ENCODE data around the gene RPS18. TPM values are rescaled to one million over a fixed set of nuclear protein-coding genes. Genes with fewer than 3 reads are reported as not detected.

The RPS18 gene
- total and polyA plus RNA-seq, 2 of the 13 experiments (the other 11 are each of a cell fraction or from before 2014, with no cell fraction given), result 3,896 to 5,806 TPM

DNA sequence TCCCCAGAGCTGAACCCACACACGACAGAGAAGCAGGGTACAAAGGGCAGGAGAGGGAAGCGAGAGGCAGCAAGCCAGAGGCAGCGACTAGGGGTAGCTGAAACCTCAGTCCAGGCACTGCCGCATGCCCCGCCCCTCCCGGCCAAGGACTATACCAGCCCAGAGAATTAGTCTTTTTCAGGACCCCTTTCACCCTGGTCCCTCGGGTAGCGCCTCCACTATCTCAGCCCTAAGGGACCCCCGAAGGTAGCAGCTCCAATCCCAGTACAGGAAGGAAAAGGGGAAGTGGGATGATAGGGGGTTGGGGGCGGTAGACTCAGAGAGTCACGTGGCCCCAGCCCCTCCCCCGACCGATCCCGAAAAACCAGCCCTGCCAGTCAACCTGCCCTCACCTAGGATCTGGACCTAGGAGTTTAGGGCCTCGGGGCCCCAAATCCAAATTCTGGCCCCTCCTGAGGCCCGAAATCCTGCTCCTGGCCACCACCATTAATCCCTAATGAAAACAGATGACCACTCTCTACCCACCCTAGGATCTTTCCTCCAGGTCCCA is 25.6 kb downstream of the RPS18 start (continued):
- TF ChIP-seq, protein P1, sequence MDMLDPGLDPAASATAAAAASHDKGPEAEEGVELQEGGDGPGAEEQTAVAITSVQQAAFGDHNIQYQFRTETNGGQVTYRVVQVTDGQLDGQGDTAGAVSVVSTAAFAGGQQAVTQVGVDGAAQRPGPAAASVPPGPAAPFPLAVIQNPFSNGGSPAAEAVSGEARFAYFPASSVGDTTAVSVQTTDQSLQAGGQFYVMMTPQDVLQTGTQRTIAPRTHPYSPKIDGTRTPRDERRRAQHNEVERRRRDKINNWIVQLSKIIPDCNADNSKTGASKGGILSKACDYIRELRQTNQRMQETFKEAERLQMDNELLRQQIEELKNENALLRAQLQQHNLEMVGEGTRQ (IDR thresholded peaks at IDR 0.05; ENCODE audit: low read depth, low read length), result peak; percentile 76
- TF ChIP-seq, protein P1 (CRISPR knock-in tag; IDR thresholded peaks at IDR 0.05; ENCODE audit: borderline replicate concordance), result peak; percentile 92; the same call in 1 of the 2 replicates
- TF ChIP-seq TEAD3 (CRISPR knock-in tag; optimal IDR thresholded peaks at IDR 0.05; ENCODE audit: borderline replicate concordance) (peak; percentile 8), SAP130 (CRISPR knock-in tag; IDR thresholded peaks at IDR 0.05; ENCODE audit: low read depth) (peak; percentile 17; the same call in 1 of the 2 replicates), ARID2 (CRISPR knock-in tag; IDR thresholded peaks at IDR 0.05; ENCODE audit: borderline replicate concordance) (no peak), HMGA1 (CRISPR knock-in tag; conservative IDR thresholded peaks at IDR 0.05) (no peak), RARA (CRISPR knock-in tag; IDR thresholded peaks at IDR 0.05) (no peak), FOSL1 (CRISPR knock-in tag; IDR thresholded peaks at IDR 0.05; ENCODE audit: borderline replicate concordance) (no peak), BCL6 (CRISPR knock-in tag; IDR thresholded peaks at IDR 0.05) (no peak), HNRNPK (IDR thresholded peaks at IDR 0.05; ENCODE audit: low read depth, low read length, poor library complexity, severe bottlenecking) (no peak), ZNF841 (CRISPR knock-in tag; IDR thresholded peaks at IDR 0.05; ENCODE audit: borderline replicate concordance) (no peak), NRL (CRISPR knock-in tag; IDR thresholded peaks at IDR 0.05; ENCODE audit: borderline replicate concordance) (peak; percentile 63; the same call in 1 of the 2 replicates), GZF1 (CRISPR knock-in tag; IDR thresholded peaks at IDR 0.05) (no peak), SRSF9 (IDR thresholded peaks at IDR 0.05; ENCODE audit: borderline replicate concordance, insufficient read depth, low read depth, low read length, poor library complexity, severe bottlenecking) (no peak), ZBTB7B (CRISPR knock-in tag; IDR thresholded peaks at IDR 0.05) (peak; percentile 35; the same call in 1 of the 2 replicates), HMG20A (CRISPR knock-in tag; IDR thresholded peaks at IDR 0.05; ENCODE audit: borderline replicate concordance) (no peak), ZNF773 (CRISPR knock-in tag; IDR thresholded peaks at IDR 0.05; ENCODE audit: borderline replicate concordance) (no peak), ZMYM2 (CRISPR knock-in tag; IDR thresholded peaks at IDR 0.05) (no peak), NR2F6 (IDR thresholded peaks at IDR 0.05) (no peak), NR2F6 (CRISPR knock-in tag; IDR thresholded peaks at IDR 0.05) (no peak), ZNF572 (CRISPR knock-in tag; IDR thresholded peaks at IDR 0.05) (peak; percentile 53; the same call in 1 of the 2 replicates), ZBTB3 (CRISPR knock-in tag; IDR thresholded peaks at IDR 0.05; ENCODE audit: borderline replicate concordance, low read depth) (no peak)
- TF ChIP-seq, protein P2, sequence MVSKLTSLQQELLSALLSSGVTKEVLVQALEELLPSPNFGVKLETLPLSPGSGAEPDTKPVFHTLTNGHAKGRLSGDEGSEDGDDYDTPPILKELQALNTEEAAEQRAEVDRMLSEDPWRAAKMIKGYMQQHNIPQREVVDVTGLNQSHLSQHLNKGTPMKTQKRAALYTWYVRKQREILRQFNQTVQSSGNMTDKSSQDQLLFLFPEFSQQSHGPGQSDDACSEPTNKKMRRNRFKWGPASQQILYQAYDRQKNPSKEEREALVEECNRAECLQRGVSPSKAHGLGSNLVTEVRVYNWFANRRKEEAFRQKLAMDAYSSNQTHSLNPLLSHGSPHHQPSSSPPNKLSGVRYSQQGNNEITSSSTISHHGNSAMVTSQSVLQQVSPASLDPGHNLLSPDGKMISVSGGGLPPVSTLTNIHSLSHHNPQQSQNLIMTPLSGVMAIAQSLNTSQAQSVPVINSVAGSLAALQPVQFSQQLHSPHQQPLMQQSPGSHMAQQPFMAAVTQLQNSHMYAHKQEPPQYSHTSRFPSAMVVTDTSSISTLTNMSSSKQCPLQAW (CRISPR knock-in tag; IDR thresholded peaks at IDR 0.05), result peak; percentile 6; the same call in 1 of the 2 replicates
- TF ChIP-seq, protein P3, sequence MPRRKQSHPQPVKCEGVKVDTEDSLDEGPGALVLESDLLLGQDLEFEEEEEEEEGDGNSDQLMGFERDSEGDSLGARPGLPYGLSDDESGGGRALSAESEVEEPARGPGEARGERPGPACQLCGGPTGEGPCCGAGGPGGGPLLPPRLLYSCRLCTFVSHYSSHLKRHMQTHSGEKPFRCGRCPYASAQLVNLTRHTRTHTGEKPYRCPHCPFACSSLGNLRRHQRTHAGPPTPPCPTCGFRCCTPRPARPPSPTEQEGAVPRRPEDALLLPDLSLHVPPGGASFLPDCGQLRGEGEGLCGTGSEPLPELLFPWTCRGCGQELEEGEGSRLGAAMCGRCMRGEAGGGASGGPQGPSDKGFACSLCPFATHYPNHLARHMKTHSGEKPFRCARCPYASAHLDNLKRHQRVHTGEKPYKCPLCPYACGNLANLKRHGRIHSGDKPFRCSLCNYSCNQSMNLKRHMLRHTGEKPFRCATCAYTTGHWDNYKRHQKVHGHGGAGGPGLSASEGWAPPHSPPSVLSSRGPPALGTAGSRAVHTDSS (CRISPR knock-in tag; conservative IDR thresholded peaks at IDR 0.05), result no peak
- TF ChIP-seq, protein P4, sequence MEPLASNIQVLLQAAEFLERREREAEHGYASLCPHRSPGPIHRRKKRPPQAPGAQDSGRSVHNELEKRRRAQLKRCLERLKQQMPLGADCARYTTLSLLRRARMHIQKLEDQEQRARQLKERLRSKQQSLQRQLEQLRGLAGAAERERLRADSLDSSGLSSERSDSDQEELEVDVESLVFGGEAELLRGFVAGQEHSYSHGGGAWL (CRISPR knock-in tag; IDR thresholded peaks at IDR 0.05), result no peak; the same call in 1 of the 2 replicates
- TF ChIP-seq, protein P5, sequence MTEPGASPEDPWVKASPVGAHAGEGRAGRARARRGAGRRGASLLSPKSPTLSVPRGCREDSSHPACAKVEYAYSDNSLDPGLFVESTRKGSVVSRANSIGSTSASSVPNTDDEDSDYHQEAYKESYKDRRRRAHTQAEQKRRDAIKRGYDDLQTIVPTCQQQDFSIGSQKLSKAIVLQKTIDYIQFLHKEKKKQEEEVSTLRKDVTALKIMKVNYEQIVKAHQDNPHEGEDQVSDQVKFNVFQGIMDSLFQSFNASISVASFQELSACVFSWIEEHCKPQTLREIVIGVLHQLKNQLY (CRISPR knock-in tag; IDR thresholded peaks at IDR 0.05), result no peak

All from HepG2 (cell line).